ENCODE measurements around the gene TMEM169. TPM values are rescaled to one million over a fixed set of nuclear protein-coding genes. Genes with fewer than 3 reads are reported as not detected.
A peak's percentile ranks its signal among the peaks of the same experiment; 100 is the strongest.

TMEM169 gene
- total and polyA plus RNA-seq, 2 of the 13 experiments (the other 11 are each of a cell fraction or from before 2014, with no cell fraction given), result 1.5 to 4.5 TPM

- TF ChIP-seq AFF4 (CRISPR knock-in tag; IDR thresholded peaks at IDR 0.05), result no peak
- peak; percentile 43; the same call in 1 of the 2 replicates for TF ChIP-seq NR0B2 (CRISPR knock-in tag; IDR thresholded peaks at IDR 0.05)
- no peak for TF ChIP-seq HNRNPLL (IDR thresholded peaks at IDR 0.05; ENCODE audit: low read depth, low read length, poor library complexity, severe bottlenecking)
- TF ChIP-seq SOX6 (IDR thresholded peaks at IDR 0.05), result no peak
- peak; percentile 61 for TF ChIP-seq SOX6 (CRISPR knock-in tag; IDR thresholded peaks at IDR 0.05)
- 0 out of 2 replicates have a peak, but pooled peaks have one; percentile 22 for TF ChIP-seq ATF5 (CRISPR knock-in tag; IDR thresholded peaks at IDR 0.05; ENCODE audit: low read depth)
- peak; percentile 29; the same call in 1 of the 2 replicates for TF ChIP-seq ZNF788 (CRISPR knock-in tag; IDR thresholded peaks at IDR 0.05; ENCODE audit: borderline replicate concordance)
- TF ChIP-seq CHCHD3 (CRISPR knock-in tag; IDR thresholded peaks at IDR 0.05), result no peak
- TF ChIP-seq ZFP62 (CRISPR knock-in tag; IDR thresholded peaks at IDR 0.05), result no peak
- TF ChIP-seq ZNF770 (CRISPR knock-in tag; IDR thresholded peaks at IDR 0.05), result no peak
- no peak for TF ChIP-seq ZFP36L1 (CRISPR knock-in tag; IDR thresholded peaks at IDR 0.05)
- TF ChIP-seq ZNF687 (CRISPR knock-in tag; IDR thresholded peaks at IDR 0.05), result peak; percentile 49
- peak; percentile 63; the same call in 1 of the 2 replicates for TF ChIP-seq RXRA (CRISPR knock-in tag; IDR thresholded peaks at IDR 0.05)
These were observed 2.0 kb downstream of the TMEM169 start (continued) for GRCh38 chr2:216083464-216084281.
